Right lobe of liver (tissue), 6 donors: Measurements from ENCODE around the gene INPP5A. TPM values are rescaled to one million over a fixed set of nuclear protein-coding genes. Genes with fewer than 3 reads are reported as not detected.

Source experiments
- ATAC-seq, 4 donors: fragments of 200-7000 bp; cut with Tn5 transposase; one replicate each; pipeline ENCODE4 v1.9.1; 2020; ENCODE audit warnings: mild to moderate bottlenecking in 4 of 4, moderate library complexity in 4 of 4
- DNase-seq, 3 donors: peaks; one replicate each; pipeline ENCODE4 v3.0.0-alpha.2; 2020
- H3K27ac ChIP-seq, 3 donors: fragments of 200-600 bp; one replicate each; pipeline ENCODE4 v1.8.0; 2022
- H3K27me3 ChIP-seq, 2 donors: fragments of 200-600 bp; one replicate each; pipeline ENCODE4 v1.8.0; 2022
- H3K36me3 ChIP-seq, 4 donors: fragments of 200-600 bp; sonication (generic) in 1 of 4; one replicate each; pipeline versions ENCODE4 v1.5.1 to v1.8.0; 2017 to 2022; ENCODE audit warnings: control low read depth in 1 of 4
- H3K4me1 ChIP-seq, 4 donors: fragments of 200-600 bp; sonication (generic) in 1 of 4; one replicate each; pipeline versions ENCODE4 v1.5.1 to v1.8.0; 2017 to 2022; ENCODE audit warnings: control low read depth in 1 of 4
- H3K4me3 ChIP-seq, 3 donors: fragments of 200-600 bp; one replicate each; pipeline ENCODE4 v1.8.0; 2022
- H3K9me3 ChIP-seq, 4 donors: fragments of 200-600 bp; sonication (generic) in 1 of 4; one replicate each; pipeline versions ENCODE4 v1.5.1 to v1.8.0; 2017 to 2022; ENCODE audit warnings: control low read depth in 1 of 4
- CTCF ChIP-seq, 4 donors: fragments of 200-600 bp in 3 of 4; fragments of 450-650 bp in 1 of 4; IDR thresholded peaks; one replicate each; pipeline versions ENCODE4 v1.5.1 to v1.8.0; 2016 to 2022; ENCODE audit warnings: antibody characterized with exemption in 4 of 4, mild to moderate bottlenecking in 2 of 4
- POLR2A ChIP-seq: fragments of 450-650 bp; IDR thresholded peaks from one replicate; pipeline ENCODE4 v1.6.1; 2017; ENCODE audit warnings: antibody characterized with exemption, mild to moderate bottlenecking
- WGBS: methylation state at CpG from one replicate; pipeline ENCODE4 v1.1.6; 2018; ENCODE audit warnings: low coverage, low lambda C conversion rate; ENCODE audit not compliant: insufficient coverage; ENCODE audit errors: missing lambda C conversion rate; 5-methylcytosine and 5-hydroxymethylcytosine counted together
- intact Hi-C, 2 donors: fragments of 100-400 bp; cut with DNase I; formaldehyde crosslinking; loops; one replicate each; pipeline versions ENCODE4 v1.11.2 to v1.14.1; 2022
- total RNA-seq, 6 experiments: library from RNA; depleted of rRNA in 2 of 6; stranded (reverse); fragments of >200 nt in 2 of 6; fragmentation: NEBNext Ultra II Directional in 3 of 6; extraction: Animal tissue kit (Norgen Biotek cat#: 25700) in 3 of 6; gene quantifications; one replicate each; pipeline versions ENCODE4 v1.1.0 to v1.2.4, GENCODE V29; 2016 to 2023
- donor health status: DM: no; HTN: yes; CAD: no.
- donor health status: DM: no; HTN: no; CAD: no.
- donor health status: DM: no; HTN: no; CAD: no.
- donor health status: DM: no; HTN: yes; CAD: no.
- donor health status: DM: no; HTN: yes; CAD: no.

The INPP5A gene
- total RNA-seq, 6 experiments from 2014 or later, result 12.5 to 24.6 (median 16.9) TPM

DNA sequence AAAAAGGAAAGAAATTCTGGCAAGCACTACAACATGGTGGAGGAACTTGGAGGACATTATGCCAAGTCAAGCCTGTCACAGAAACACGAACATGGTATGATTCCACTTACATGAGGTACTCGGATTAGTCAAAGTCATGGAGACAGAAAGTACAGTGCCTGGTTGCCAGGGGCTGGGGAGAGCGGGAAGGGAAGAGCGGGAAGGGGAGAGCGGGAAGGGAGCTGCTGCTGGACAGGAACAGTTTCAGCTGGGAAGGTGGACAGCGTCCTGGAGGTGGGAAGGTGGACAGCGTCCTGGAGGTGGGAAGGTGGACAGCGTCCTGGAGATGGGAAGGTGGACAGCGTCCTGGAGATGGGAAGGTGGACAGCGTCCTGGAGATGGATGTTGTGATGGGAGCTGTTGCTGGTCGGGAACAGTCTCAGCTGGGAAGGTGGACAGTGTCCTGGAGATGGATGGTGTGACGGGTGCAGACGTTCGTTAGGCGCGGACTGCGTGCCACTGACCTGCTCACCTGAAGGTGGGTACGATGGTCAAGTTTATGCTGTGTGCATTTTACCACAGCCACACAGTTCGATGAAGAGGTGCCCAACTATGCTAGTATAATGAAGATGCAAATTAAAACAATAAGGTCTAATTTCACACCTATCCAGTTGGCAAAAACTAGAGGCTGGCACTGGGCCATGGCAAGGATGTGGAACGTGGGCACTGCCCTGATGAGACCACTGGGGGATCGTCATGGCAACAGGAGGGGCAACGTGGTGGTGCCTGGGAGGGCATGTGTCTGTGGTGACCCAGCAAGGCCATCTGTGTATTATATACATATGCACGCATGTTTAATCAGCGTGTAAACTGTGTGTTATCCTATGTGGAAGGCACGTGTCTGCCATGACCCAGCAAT, 144.5 kb downstream of the INPP5A start:
- no peaks in the 10 kb centered on the region for H3K36me3 ChIP-seq
- peak in 1 of 4 donors; percentile 18 for ATAC-seq
- intact Hi-C loops, result no loop called here
- no peak overlapping the region for H3K4me3 ChIP-seq
- TF ChIP-seq POLR2A (no peak), CTCF (IDR thresholded peaks at IDR 0.05) (no peak)
- H3K27ac ChIP-seq, result no peak overlapping the region
- 92% methylated on average over 8 of the region's 25 CpGs for WGBS
- no peaks in the 10 kb centered on the region for H3K27me3 ChIP-seq
- DNase-seq, result peak; percentile 3 to 44 (median 37)
- H3K9me3 ChIP-seq, result no peaks in the 10 kb centered on the region
- H3K4me1 ChIP-seq, result no peaks in the 10 kb centered on the region

GRCh38 chr10:132684164-132684891, 146.7 kb downstream of the INPP5A start:
- no peaks in the 10 kb centered on the region for H3K27me3 ChIP-seq
- no peaks in the 10 kb centered on the region for H3K36me3 ChIP-seq
- no peak overlapping the region for H3K27ac ChIP-seq
- 82% methylated on average over 7 of the region's 12 CpGs for WGBS
- ATAC-seq, result no peak
- no peak for TF ChIP-seq CTCF (IDR thresholded peaks at IDR 0.05)
- TF ChIP-seq POLR2A, result no peak
- intact Hi-C loops, result no loop called here
- no peaks in the 10 kb centered on the region for H3K9me3 ChIP-seq
- peak; percentile 8 to 29 (median 17) for DNase-seq
- H3K4me1 ChIP-seq, result no peaks in the 10 kb centered on the region
- no peak overlapping the region for H3K4me3 ChIP-seq

DNA sequence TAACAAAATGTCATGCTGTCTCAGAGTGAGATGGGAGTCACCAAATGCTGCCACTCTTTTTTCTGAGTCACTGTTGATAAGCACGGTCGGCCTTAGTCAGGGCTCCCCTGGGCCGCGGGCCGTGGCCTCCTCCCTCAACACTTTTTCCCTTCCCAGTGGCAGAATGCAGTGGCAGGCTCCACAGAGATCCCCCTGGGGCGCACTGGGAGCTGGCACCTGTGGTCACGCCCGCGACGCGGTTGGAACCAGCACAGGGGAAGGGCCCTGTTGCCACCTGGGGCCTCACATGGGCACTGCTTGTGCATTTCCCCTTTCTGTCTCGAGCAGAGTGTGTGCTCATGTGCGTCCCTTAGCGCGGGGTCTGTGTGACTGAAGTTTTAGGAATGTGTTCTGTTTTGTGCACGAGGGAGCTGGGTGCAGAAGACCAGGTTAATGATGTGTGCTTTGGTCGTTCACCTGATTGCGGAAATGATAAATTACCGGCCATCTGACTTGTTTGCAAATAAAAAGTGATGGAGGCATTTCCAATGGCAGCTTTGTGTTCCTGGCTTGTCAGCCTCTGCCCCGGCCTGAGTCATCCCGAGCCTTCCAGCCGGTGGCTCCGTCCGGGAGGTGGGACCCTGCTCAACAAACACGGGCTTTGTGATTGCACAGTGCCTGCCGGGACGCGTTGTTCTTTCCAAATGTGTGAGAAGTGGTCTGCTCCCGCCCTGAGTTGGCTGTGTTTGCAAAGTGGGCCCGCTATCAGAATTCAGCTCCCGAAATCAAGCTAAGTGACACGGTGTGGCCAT, 147.7 kb downstream of the INPP5A start:
- Histone ChIP-seq H3K36me3 (no peaks in the 10 kb centered on the region), H3K4me3 (no peak overlapping the region), H3K27me3 (no peaks in the 10 kb centered on the region), H3K4me1 (no peaks in the 10 kb centered on the region), H3K9me3 (no peaks in the 10 kb centered on the region), H3K27ac (no peak overlapping the region)
- TF ChIP-seq CTCF (IDR thresholded peaks at IDR 0.05), result no peak
- no peak for TF ChIP-seq POLR2A
- DNase-seq, result peak; percentile 18 to 47 (median 39)
- 61% methylated on average over 12 of the region's 32 CpGs for WGBS
- intact Hi-C loops, result no loop called here
- peak in 1 of 4 donors; percentile 23 for ATAC-seq

GRCh38 chr10:132685921-132686680, 148.5 kb downstream of the INPP5A start:
- no peak for TF ChIP-seq POLR2A
- TF ChIP-seq CTCF (IDR thresholded peaks at IDR 0.05), result no peak
- Histone ChIP-seq H3K27me3 (no peaks in the 10 kb centered on the region), H3K4me3 (no peak overlapping the region), H3K27ac (no peak overlapping the region), H3K4me1 (no peaks in the 10 kb centered on the region), H3K36me3 (no peaks in the 10 kb centered on the region), H3K9me3 (no peaks in the 10 kb centered on the region)
- DNase-seq, result peak; percentile 6 to 51 (median 39)
- WGBS, result 93% methylated on average over 9 of the region's 25 CpGs
- ATAC-seq, result no peak
- intact Hi-C loops, result no loop called here
